Measurements from ENCODE around the gene LMO1. TPM values are rescaled to one million over a fixed set of nuclear protein-coding genes. Genes with fewer than 3 reads are reported as not detected.

Gene LMO1
- total RNA-seq, 1 experiment from 2014 or later = 0.27 TPM

- ChIA-PET POLR2A (no interaction called here), CTCF (interaction anchor here (1.3 kb wide), 1 partner anchor 10 kb away, joined by 3 read pairs; no protein-coding TSS in a partner anchor), RAD21 (ENCODE audit: low non-redundant PET in 1 of 2, low total read pairs in 2 of 2, uncharacterized antibody in 2 of 2, unreplicated experiment in 2 of 2) (no interaction called here)
- DNase-seq (ENCODE audit: low read depth, low spot score) (no peak), ATAC-seq (no peak)
- intact Hi-C loops (cut with micrococcal nuclease) = no loop called here
- Histone ChIP-seq H4K20me1 (ENCODE audit: insufficient read depth) (no peaks in the 10 kb centered on the region), H3K27me3 (ENCODE audit: insufficient read depth, low read length) (no peaks in the 10 kb centered on the region), H3K4me2 (ENCODE audit: low read length) (no peak overlapping the region), H3K27ac (ENCODE audit: low read depth, low read length) (no peak overlapping the region), H3K9ac (ENCODE audit: low read length) (no peak overlapping the region), H3K79me2 (ENCODE audit: insufficient read depth, low read length) (no peaks in the 10 kb centered on the region), H3K4me3 (replicated peaks in 1 of 2; ENCODE audit: low read depth in 1 of 2, low read length in 2 of 2) (no peak overlapping the region), H3K4me1 (ENCODE audit: control insufficient read depth in 1 of 2, insufficient read depth in 2 of 2, low read length in 2 of 2) (peaks cover 5 to 8% of the 10 kb centered on the region in 2 experiments; a peak in 2 of 4 replicates), H2AFZ (ENCODE audit: low read depth, low read length, poor library complexity, severe bottlenecking) (no peak overlapping the region), H3K9me2 (ENCODE audit: insufficient read depth) (no peaks in the 10 kb centered on the region), H3K36me3 (ENCODE audit: control insufficient read depth in 1 of 2, insufficient read depth in 2 of 2, low read length in 2 of 2) (no peaks in the 10 kb centered on the region), H3K9me3 (ENCODE audit: control insufficient read depth in 1 of 2, insufficient read depth in 1 of 2, low read depth in 1 of 2, low read length in 2 of 2) (no peaks in the 10 kb centered on the region)
- TF ChIP-seq EZH2 (IDR thresholded peaks at IDR 0.05) (no peak), FOSL1 (IDR thresholded peaks at IDR 0.05; ENCODE audit: low read depth) (no peak), SRF (IDR thresholded peaks at IDR 0.05; ENCODE audit: low read depth) (no peak), EGR1 (IDR thresholded peaks at IDR 0.05; ENCODE audit: low read depth) (no peak), ZFX (IDR thresholded peaks at IDR 0.05) (no peak), POLR2A (IDR thresholded peaks at IDR 0.05; ENCODE audit: borderline replicate concordance, extremely low read depth, insufficient read depth, insufficient read length) (no peak), SIN3A (IDR thresholded peaks at IDR 0.05; ENCODE audit: low read depth) (no peak), ELF1 (IDR thresholded peaks at IDR 0.05; ENCODE audit: borderline replicate concordance, low read depth) (no peak), MAX (IDR thresholded peaks at IDR 0.05) (no peak), POLR2AphosphoS5 (IDR thresholded peaks at IDR 0.05; ENCODE audit: low read depth, low read length) (no peak), EZH2phosphoT487 (IDR thresholded peaks at IDR 0.05; ENCODE audit: borderline replicate concordance) (no peak)
- BruUV-seq (replicated peaks) = no TSS peak
Measured at GRCh38 chr11:8259306-8259959, 4.2 kb downstream of the LMO1 start.

- Histone ChIP-seq H3K27ac (ENCODE audit: low read depth, low read length) (no peak overlapping the region), H3K36me3 (ENCODE audit: control insufficient read depth in 1 of 2, insufficient read depth in 2 of 2, low read length in 2 of 2) (no peaks in the 10 kb centered on the region), H3K79me2 (ENCODE audit: insufficient read depth, low read length) (no peaks in the 10 kb centered on the region), H3K4me2 (ENCODE audit: low read length) (no peak overlapping the region), H3K9ac (ENCODE audit: low read length) (no peak overlapping the region), H3K9me3 (ENCODE audit: control insufficient read depth in 1 of 2, insufficient read depth in 1 of 2, low read depth in 1 of 2, low read length in 2 of 2) (no peaks in the 10 kb centered on the region), H4K20me1 (ENCODE audit: insufficient read depth) (no peaks in the 10 kb centered on the region), H3K4me1 (ENCODE audit: control insufficient read depth in 1 of 2, insufficient read depth in 2 of 2, low read length in 2 of 2) (peaks cover 2 to 4% of the 10 kb centered on the region in 2 experiments; a peak in 2 of 4 replicates), H3K27me3 (ENCODE audit: insufficient read depth, low read length) (no peaks in the 10 kb centered on the region), H3K4me3 (replicated peaks in 1 of 2; ENCODE audit: low read depth in 1 of 2, low read length in 2 of 2) (no peak overlapping the region), H3K9me2 (ENCODE audit: insufficient read depth) (no peaks in the 10 kb centered on the region), H2AFZ (ENCODE audit: low read depth, low read length, poor library complexity, severe bottlenecking) (no peak overlapping the region)
- RAD21 ChIA-PET (ENCODE audit: low non-redundant PET in 1 of 2, low total read pairs in 2 of 2, uncharacterized antibody in 2 of 2, unreplicated experiment in 2 of 2) = no interaction called here
- CTCF ChIA-PET = interaction anchor here (1.2 kb wide), 1 partner anchor 24 kb away, joined by 4 read pairs; no protein-coding TSS in a partner anchor
- ATAC-seq (no peak), DNase-seq (ENCODE audit: low read depth, low spot score) (no peak)
- POLR2A ChIA-PET = no interaction called here
- no TSS peak for BruUV-seq (replicated peaks)
- intact Hi-C loops (cut with micrococcal nuclease) = no loop called here
- no peak for TF ChIP-seq ZBTB33 (IDR thresholded peaks at IDR 0.05; ENCODE audit: extremely low read depth, insufficient replicate concordance, low read length)
- TF ChIP-seq CEBPB (IDR thresholded peaks at IDR 0.05; ENCODE audit: low read depth) = no peak
- TF ChIP-seq ZNF274 (IDR thresholded peaks at IDR 0.05; ENCODE audit: low read depth, low read length) = no peak
- TF ChIP-seq TCF7L2 (IDR thresholded peaks at IDR 0.05; ENCODE audit: borderline replicate concordance, extremely low read depth, insufficient read depth, insufficient read length) = no peak
- no peak for TF ChIP-seq JUND (IDR thresholded peaks at IDR 0.05)
- no peak for TF ChIP-seq SRF (IDR thresholded peaks at IDR 0.05; ENCODE audit: low read depth)
- TF ChIP-seq CBX3 (IDR thresholded peaks at IDR 0.05; ENCODE audit: low read depth) = no peak
- no peak for TF ChIP-seq ZFX (IDR thresholded peaks at IDR 0.05)
- no peak for TF ChIP-seq EZH2phosphoT487 (IDR thresholded peaks at IDR 0.05; ENCODE audit: borderline replicate concordance)
- TF ChIP-seq ELF1 (IDR thresholded peaks at IDR 0.05; ENCODE audit: borderline replicate concordance, low read depth) = no peak
- TF ChIP-seq RAD21 (IDR thresholded peaks at IDR 0.05; ENCODE audit: low read depth) = no peak
- TF ChIP-seq FOSL1 (IDR thresholded peaks at IDR 0.05; ENCODE audit: low read depth) = no peak
- no peak for TF ChIP-seq POLR2AphosphoS5 (IDR thresholded peaks at IDR 0.05; ENCODE audit: low read depth, low read length)
- TF ChIP-seq YY1 (IDR thresholded peaks at IDR 0.05; ENCODE audit: extremely low read depth, insufficient replicate concordance, low read depth, low read length) = no peak
- no peak for TF ChIP-seq EGR1 (IDR thresholded peaks at IDR 0.05; ENCODE audit: low read depth)
- TF ChIP-seq SP1 (IDR thresholded peaks at IDR 0.05; ENCODE audit: low read depth) = no peak
Measured at GRCh38 chr11:8258784-8259183, 4.9 kb downstream of the LMO1 start.

Data from HCT116 (cell line).